ENCODE data around the gene SERPIND1.
"Not testable (repeated sequence)": the region's sequence is repeated elsewhere in the genome, so short reads cannot be mapped to it uniquely, and the experiment has no call there.

Gene SERPIND1

GRCh38 chr22:20773793-20774212 is at the start of gene SERPIND1:
Gene SERPIND1 (plus strand): TSS chr22:20774113. CDS start chr22:20779313, 5,200 bp downstream.
- DNase-seq (ENCODE audit: low read depth in 3 of 3) = no peak

DNA sequence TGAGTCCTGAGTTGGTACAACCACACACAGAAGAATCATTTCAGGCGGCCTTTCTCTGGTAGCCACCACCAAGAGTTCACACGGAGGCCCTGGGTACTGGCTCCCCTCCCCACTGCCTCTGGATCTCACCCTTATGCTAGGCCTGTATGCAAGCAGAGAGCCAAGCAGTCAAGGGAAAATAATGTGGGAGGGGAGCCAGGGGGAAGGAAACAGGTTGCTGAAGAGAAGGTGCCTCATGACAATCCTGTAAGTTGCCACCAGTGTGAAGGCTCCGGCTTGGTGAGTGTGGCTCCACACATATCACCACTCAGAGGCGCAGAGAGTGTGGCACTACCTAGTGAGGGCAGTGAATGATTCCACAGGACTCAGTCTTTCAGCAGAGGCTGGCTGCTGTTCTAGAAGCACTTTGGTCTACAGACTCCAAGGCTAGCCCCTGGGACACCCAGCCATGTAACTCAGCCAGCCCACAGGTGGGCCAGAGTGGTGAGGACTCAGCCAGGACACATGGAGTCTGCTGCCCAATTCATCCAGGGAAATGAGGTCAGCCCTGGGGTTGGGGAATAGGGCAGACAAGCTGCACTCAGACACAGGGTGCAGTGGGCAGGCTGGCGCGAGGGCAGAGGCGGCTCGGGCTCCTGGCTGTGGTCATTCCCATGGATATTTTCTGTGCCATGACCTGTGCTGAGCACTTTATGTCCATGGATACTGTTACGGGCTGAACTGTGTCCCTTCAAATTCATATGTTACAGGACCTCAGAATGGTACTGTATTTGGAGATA is 49.0 kb upstream of the SERPIND1 start:
- no peak for DNase-seq (ENCODE audit: low read depth in 3 of 3)

DNA sequence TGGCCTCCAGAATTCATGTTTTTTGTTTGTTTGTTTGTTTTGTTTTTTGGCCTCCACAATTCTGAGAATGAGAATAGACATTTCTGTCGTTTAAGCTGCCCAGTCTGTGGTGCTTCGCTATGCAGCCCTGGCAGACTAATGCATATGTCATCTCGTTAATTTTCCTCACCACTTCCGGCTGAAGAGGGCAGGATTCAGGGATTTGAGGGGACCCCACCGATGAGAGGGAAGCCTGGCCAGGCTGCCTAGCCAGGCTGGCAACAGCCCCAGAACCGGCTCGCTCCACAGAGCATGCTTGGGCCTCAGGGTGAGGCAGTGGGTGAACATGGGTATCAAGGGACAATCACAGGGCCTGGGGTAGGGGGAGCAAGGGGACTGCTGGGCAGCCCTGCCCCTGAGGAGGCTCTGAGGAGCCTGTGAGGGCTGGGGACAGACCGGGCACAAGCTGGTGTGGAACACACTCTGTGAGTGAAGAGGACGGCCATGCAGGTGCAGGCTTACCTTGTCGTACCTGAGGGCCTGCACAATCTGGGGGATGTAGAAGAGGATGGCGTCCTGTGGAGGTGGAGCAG is 47.8 kb upstream of the SERPIND1 start:
- DNase-seq (ENCODE audit: low read depth in 3 of 3) = no peak

GRCh38 chr22:20727118-20728015 is 46.5 kb upstream of the SERPIND1 start:
- no peak for DNase-seq (ENCODE audit: low read depth in 3 of 3)

- DNase-seq (ENCODE audit: low read depth in 3 of 3) = no peak
These were observed 45.3 kb upstream of the SERPIND1 start for GRCh38 chr22:20728523-20729190.

DNA sequence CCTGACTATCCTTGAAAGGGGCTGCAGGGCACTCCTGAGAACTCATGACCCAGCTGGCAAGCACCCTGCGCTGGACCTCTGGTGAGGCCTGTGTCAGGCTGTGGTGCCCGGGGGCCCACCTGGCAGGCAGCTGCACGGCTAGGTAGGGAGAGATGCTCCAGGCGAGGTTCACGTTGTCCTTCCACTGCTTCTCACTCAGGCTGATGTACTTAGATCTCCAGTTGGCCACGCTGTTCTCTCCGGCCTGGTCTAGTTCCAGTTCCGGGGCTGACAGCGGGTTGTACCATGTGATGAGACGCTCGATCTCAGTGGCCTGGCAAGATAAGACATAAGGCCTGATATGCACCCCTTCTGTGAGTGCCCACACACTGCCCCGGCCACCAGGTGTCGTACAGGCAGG is 44.7 kb upstream of the SERPIND1 start:
- no peak for DNase-seq (ENCODE audit: low read depth in 3 of 3)

DNA sequence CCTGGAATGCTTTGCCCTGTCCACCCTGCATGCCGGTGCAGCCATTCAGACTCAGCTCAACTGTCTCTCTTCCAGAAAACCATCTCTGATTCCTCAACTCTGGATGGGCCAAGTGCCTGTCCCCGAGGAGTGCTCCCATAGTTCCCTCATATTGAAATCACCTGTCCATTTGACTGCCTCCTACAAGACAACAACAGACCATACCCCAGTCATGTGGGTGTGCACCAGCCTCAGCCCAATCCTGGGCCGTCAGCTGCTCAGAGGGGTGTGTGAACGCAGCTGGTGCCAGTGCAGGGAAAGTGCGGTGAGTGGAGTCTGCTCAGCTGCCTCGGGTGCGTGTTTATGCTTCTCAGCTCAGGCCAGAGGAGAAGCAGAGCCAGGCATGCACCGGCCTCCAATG is 41.5 kb upstream of the SERPIND1 start:
- DNase-seq (ENCODE audit: low read depth in 3 of 3) = not testable (repeated sequence)

DNA sequence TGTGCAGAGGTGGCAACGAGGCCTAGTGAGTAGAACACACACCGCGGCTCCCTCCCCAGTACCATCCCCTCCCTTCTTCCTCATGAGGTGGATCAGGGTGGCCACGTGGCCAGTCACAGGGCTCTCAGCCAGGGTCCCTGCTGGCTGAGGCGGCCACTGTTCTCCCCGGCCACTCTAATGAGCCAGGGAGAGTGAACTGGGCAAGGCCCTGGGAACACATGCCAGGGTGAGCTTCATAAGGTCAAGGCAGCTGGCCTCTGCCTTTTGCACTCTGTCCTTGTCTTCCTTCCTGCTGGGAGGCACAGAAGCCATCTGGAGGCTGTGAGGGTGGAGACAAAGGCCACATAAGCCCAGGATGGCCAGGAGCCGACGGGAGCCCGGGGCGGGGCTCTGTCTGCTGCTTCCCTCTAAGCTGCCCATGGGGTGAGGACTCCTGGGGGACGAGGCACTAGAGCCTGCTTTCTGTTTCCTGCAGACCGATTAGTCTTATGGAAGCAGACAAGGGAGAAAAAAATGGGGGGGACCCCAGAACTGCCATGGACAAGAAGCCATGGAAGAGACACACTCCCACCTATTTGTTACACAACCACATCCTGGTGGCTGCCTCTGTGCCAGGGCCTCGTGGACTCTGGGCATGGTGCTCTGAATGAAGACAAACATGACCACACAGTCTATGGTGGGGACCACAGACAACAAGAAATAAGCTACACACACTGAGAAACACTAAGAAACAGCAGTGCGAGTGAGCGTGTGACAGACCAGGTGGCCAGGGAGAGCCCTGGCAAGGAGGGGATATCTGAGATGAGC is 38.4 kb upstream of the SERPIND1 start:
- not testable (repeated sequence) for DNase-seq (ENCODE audit: low read depth in 3 of 3)

DNA sequence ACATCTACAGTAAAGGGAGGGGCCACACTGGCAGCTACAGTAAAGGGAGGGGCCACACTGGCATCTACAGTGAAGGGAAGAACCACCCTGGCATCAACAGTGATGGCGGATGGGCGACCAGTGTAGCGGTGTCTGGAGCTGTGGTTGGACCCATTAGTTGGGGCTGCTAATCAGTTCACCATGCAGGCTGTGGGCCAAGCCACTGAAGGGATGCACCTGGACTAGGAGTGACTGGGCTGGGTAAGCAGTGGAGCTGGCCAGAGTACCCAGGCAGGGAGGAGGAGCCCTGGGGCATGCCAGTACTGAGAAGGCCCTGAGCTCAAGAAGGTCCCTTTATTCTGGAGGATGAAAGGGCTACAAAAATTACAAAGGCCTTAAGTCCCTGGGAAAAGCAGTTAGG is 37.0 kb upstream of the SERPIND1 start:
- not testable (repeated sequence) for DNase-seq (ENCODE audit: low read depth in 3 of 3)

GRCh38 chr22:20738394-20739089 is 35.4 kb upstream of the SERPIND1 start:
- no peak for DNase-seq (ENCODE audit: low read depth in 3 of 3)

GRCh38 chr22:20740222-20740951 is 33.5 kb upstream of the SERPIND1 start:
- no peak for DNase-seq (ENCODE audit: low read depth in 3 of 3)

DNA sequence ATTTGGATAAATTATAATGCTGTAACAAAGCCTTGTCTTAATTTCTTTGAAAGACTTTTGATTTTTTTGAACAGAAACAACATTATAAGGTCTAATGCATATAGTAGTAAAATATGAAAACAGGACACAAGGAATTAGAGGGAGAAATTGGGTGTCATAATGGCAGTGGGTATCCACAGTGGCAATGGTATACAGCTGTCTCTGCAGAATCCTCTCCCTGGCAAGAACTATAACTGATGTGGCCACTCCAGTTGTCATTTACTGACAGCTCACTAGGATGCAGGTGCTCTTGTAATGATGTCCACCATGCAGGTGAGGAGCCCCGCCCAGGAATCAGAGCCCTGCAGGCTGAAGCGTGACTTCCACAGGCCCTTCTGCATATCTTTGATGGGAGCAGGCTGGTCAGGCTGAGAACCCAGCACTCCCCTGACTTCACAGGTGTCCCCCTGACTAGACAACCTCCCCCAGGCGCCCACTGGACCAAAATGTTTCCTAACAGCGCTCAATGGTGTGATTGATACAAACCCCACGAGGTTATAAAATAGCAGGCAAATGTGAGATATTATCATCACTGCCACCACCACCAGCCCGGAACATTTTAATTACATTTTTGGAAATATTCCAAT is 32.8 kb upstream of the SERPIND1 start:
- DNase-seq (ENCODE audit: low read depth in 3 of 3) = no peak

GRCh38 chr22:20741634-20742581 is 32.0 kb upstream of the SERPIND1 start:
- peak in 2 of 3 donors; percentile 7 to 17 for DNase-seq (ENCODE audit: low read depth in 3 of 3)

GRCh38 chr22:20742764-20743163 is 31.1 kb upstream of the SERPIND1 start:
- no peak for DNase-seq (ENCODE audit: low read depth in 3 of 3)

DNA sequence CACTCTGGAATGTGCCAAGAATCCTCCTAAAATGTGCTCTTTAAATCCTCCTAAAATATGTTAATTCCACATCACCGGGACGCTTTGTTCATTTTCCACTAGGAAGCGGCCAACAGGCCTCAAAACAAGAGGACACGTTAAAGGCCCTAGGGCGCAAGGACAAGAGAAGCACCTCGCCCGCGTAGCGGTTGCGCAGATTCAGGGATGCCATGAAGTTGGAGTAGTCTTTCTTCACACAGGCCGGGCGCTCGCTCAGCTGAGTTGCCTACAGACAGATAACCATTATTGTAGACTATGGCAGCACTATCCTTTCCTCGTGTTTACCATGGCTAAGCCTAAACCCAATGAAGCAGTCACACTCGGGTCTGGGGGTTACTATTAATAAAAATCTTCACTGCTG is 29.5 kb upstream of the SERPIND1 start:
- DNase-seq (ENCODE audit: low read depth in 3 of 3) = no peak

DNA sequence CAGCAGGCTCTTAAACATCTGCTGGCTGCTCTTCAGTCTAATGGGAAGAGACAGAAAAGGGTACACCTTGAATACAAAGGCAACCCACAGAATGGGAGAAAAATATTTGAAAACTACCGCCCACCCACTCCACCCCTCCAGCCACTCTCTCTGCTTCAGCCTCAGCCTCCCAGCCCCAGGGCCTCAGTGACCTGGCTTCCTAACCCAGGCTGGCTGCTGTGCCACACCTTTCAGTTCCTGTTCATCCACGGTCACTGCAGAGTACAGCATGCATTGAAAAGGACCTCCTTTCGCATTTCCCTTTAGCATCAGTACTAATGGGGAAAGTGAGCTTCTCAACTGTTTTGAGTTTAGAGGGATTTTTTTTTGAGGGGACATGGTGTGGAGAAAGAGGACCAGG is 28.8 kb upstream of the SERPIND1 start:
- DNase-seq (ENCODE audit: low read depth in 3 of 3) = no peak

- no peak for DNase-seq (ENCODE audit: low read depth in 3 of 3)
These were observed 27.3 kb upstream of the SERPIND1 start for GRCh38 chr22:20746431-20747189.

All from stimulated activated CD4-positive, alpha-beta T cell treated with anti-CD3 and anti-CD28 coated beads, TNF-alpha, amount 100 ng/mL, for 48 hours (primary cell).